Raji (cell line): ENCODE measurements around the gene SLC1A2.

Experiments used
- POLR2A ChIP-seq: IDR thresholded peaks from 2 replicates; pipeline ENCODE4 v1.6.1; 2011; ENCODE audit warnings: low read depth, low read length, control low read depth; ENCODE audit not compliant: insufficient read depth

SLC1A2 gene

GRCh38 chr11:35354644-35355043 is 64.7 kb downstream of the SLC1A2 start:
- TF ChIP-seq POLR2A = no peak

- TF ChIP-seq POLR2A = no peak
Observed at GRCh38 chr11:35352077-35352888, 67.1 kb downstream of the SLC1A2 start.

- TF ChIP-seq POLR2A = no peak
Observed at GRCh38 chr11:35349897-35350296, 69.5 kb downstream of the SLC1A2 start.

- no peak for TF ChIP-seq POLR2A
Observed at GRCh38 chr11:35348898-35349687, 70.3 kb downstream of the SLC1A2 start.

- TF ChIP-seq POLR2A = no peak
Observed at GRCh38 chr11:35347921-35348331, 71.4 kb downstream of the SLC1A2 start.

- no peak for TF ChIP-seq POLR2A
Observed at GRCh38 chr11:35347173-35347878, 72.0 kb downstream of the SLC1A2 start.

GRCh38 chr11:35346472-35347156 is 72.7 kb downstream of the SLC1A2 start:
- no peak for TF ChIP-seq POLR2A

- no peak for TF ChIP-seq POLR2A
Observed at GRCh38 chr11:35344681-35345574, 74.4 kb downstream of the SLC1A2 start.

- no peak for TF ChIP-seq POLR2A
Observed at GRCh38 chr11:35343033-35343598, 76.2 kb downstream of the SLC1A2 start.

GRCh38 chr11:35340715-35341114 is 78.6 kb downstream of the SLC1A2 start:
- no peak for TF ChIP-seq POLR2A

- TF ChIP-seq POLR2A = no peak
Observed at GRCh38 chr11:35340071-35340470, 79.3 kb downstream of the SLC1A2 start.

- TF ChIP-seq POLR2A = no peak
Observed at GRCh38 chr11:35338921-35339320, 80.4 kb downstream of the SLC1A2 start.

- TF ChIP-seq POLR2A = no peak
Observed at GRCh38 chr11:35337914-35338305, 81.4 kb downstream of the SLC1A2 start.
